ENCODE results near the gene BAIAP3. TPM values are rescaled to one million over a fixed set of nuclear protein-coding genes. Genes with fewer than 3 reads are reported as not detected.

Gene BAIAP3
- polyA plus RNA-seq, 4 donors, result 4.5 to 10.5 (median 7.0) TPM

GRCh38 chr16:1337486-1337885 is 4.0 kb downstream of the BAIAP3 start:
- H3K9me3 ChIP-seq (ENCODE audit: control insufficient read depth in 2 of 2, insufficient read depth in 1 of 2, low read depth in 1 of 2, low read length in 1 of 2), result no peaks in the 10 kb centered on the region
- peaks cover 4 to 46% (median 8%) of the 10 kb centered on the region in 3 donors for H3K27me3 ChIP-seq (ENCODE audit: control insufficient read depth in 3 of 3, insufficient read depth in 3 of 3, low read length in 3 of 3)
- H3K36me3 ChIP-seq (ENCODE audit: control insufficient read depth in 3 of 3, insufficient read depth in 2 of 3, low read depth in 1 of 3, low read length in 3 of 3), result no peaks in the 10 kb centered on the region
- peaks cover 0 to 18% (median 0%) of the 10 kb centered on the region in 3 donors for H3K4me1 ChIP-seq (ENCODE audit: control insufficient read depth in 3 of 3, insufficient read depth in 2 of 3, low read depth in 1 of 3, low read length in 2 of 3)
- DNase-seq, result no peak
- H3K4me3 ChIP-seq (ENCODE audit: low read depth in 1 of 3, low read length in 3 of 3), result no peak overlapping the region
- WGBS, 3 donors, result 48 to 61% (median 58%) methylated on average over 9 of the region's 9 CpGs
- FAIRE-seq, result no peak
- no peak overlapping the region for H3K27ac ChIP-seq (ENCODE audit: low read depth in 1 of 3, low read length in 2 of 3)

DNA sequence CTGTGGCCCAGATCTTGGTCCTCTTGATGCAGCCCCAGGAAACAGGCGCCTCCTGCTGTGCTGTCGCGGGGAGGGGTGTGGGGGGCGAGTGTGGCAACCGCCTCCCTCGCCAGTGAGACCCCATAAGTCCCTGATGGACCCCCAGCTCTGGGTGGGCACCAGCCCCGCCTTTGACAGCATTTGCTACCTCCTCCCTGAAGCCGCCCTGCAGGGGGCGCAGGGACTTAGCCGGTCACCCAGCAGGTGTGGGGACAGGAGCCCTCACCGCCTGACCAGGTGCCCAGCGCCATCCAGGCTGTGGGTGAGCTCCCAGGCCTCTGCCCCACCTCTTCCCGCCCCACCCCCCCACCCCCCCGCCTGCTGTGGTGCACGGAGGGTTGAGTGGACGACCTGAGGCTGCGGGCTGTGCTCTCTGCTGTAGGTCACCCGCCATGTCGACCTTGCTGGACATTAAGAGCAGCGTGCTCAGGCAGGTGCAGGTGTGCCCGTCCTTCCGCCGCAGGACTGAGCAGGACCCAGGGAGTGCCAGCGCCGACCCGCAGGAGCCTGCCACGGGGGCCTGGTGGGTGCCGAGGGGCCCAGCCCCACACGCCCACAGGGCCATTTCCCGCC is 4.8 kb downstream of the BAIAP3 start:
- FAIRE-seq (no peak), DNase-seq (peak; percentile 37 to 53)
- no peak overlapping the region for H3K4me3 ChIP-seq (ENCODE audit: low read depth in 1 of 3, low read length in 3 of 3)
- H3K9me3 ChIP-seq (ENCODE audit: control insufficient read depth in 2 of 2, insufficient read depth in 1 of 2, low read depth in 1 of 2, low read length in 1 of 2), result no peaks in the 10 kb centered on the region
- peaks cover 3 to 38% (median 4%) of the 10 kb centered on the region in 3 donors for H3K27me3 ChIP-seq (ENCODE audit: control insufficient read depth in 3 of 3, insufficient read depth in 3 of 3, low read length in 3 of 3)
- WGBS, 3 donors, result 20 to 52% (median 36%) methylated on average over 25 to 30 of the region's 30 CpGs
- H3K27ac ChIP-seq (ENCODE audit: low read depth in 1 of 3, low read length in 2 of 3), result no peak overlapping the region
- H3K4me1 ChIP-seq (ENCODE audit: control insufficient read depth in 3 of 3, insufficient read depth in 2 of 3, low read depth in 1 of 3, low read length in 2 of 3), result peaks cover 0 to 14% (median 0%) of the 10 kb centered on the region in 3 donors
- no peaks in the 10 kb centered on the region for H3K36me3 ChIP-seq (ENCODE audit: control insufficient read depth in 3 of 3, insufficient read depth in 2 of 3, low read depth in 1 of 3, low read length in 3 of 3)

- 59 to 68% (median 64%) methylated on average over 22 to 31 of the region's 31 CpGs for WGBS, 3 donors
- no peaks in the 10 kb centered on the region for H3K36me3 ChIP-seq (ENCODE audit: control insufficient read depth in 3 of 3, insufficient read depth in 2 of 3, low read depth in 1 of 3, low read length in 3 of 3)
- FAIRE-seq (no peak), DNase-seq (no peak)
- peaks cover 0 to 16% (median 0%) of the 10 kb centered on the region in 3 donors for H3K4me1 ChIP-seq (ENCODE audit: control insufficient read depth in 3 of 3, insufficient read depth in 2 of 3, low read depth in 1 of 3, low read length in 2 of 3)
- no peak overlapping the region for H3K27ac ChIP-seq (ENCODE audit: low read depth in 1 of 3, low read length in 2 of 3)
- H3K9me3 ChIP-seq (ENCODE audit: control insufficient read depth in 2 of 2, insufficient read depth in 1 of 2, low read depth in 1 of 2, low read length in 1 of 2), result no peaks in the 10 kb centered on the region
- H3K4me3 ChIP-seq (ENCODE audit: low read depth in 1 of 3, low read length in 3 of 3), result no peak overlapping the region
- H3K27me3 ChIP-seq (ENCODE audit: control insufficient read depth in 3 of 3, insufficient read depth in 3 of 3, low read length in 3 of 3), result peaks cover 2 to 34% (median 4%) of the 10 kb centered on the region in 3 donors
These were observed 5.6 kb downstream of the BAIAP3 start for GRCh38 chr16:1338855-1339675.

DNA sequence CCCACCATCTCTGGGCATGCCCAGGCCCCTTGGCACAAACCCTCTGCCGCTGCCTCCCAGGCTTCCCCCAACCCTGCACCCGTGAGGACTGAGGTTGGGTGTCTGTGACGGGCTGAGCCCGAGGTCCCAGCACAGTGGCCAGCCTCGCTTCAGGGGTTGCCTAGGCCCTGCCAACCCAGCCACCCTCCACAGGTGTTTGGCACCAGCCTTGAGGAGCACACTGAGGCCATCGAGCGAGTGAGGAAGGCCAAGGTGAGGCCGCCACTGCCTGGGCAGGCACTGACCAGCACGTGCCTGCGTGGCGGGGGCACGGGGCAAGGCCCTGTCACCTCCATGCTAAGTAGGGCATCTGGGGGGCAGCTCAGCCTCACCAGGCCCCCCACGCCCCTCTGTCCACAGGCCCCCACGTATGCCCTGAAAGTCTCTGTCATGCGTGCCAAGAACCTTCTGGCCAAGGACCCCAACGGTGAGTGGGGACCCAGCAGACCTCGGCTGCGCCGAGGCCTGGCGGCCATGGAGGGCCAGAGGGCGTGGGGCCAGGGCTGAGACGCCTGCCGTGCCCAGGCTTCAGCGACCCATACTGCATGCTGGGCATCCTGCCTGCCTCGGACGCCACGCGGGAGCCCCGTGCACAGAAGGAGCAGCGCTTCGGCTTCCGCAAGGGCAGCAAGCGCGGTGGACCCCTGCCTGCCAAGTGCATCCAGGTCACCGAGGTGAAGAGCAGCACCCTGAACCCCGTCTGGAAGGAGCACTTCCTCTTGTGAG is 7.5 kb downstream of the BAIAP3 start:
- 78 to 87% (median 84%) methylated on average over 35 to 36 of the region's 36 CpGs for WGBS, 3 donors
- Histone ChIP-seq H3K27me3 (ENCODE audit: control insufficient read depth in 3 of 3, insufficient read depth in 3 of 3, low read length in 3 of 3) (peaks cover 0 to 15% (median 0%) of the 10 kb centered on the region in 3 donors), H3K4me3 (ENCODE audit: low read depth in 1 of 3, low read length in 3 of 3) (no peak overlapping the region), H3K27ac (ENCODE audit: low read depth in 1 of 3, low read length in 2 of 3) (no peak overlapping the region), H3K4me1 (ENCODE audit: control insufficient read depth in 3 of 3, insufficient read depth in 2 of 3, low read depth in 1 of 3, low read length in 2 of 3) (peaks cover 0 to 14% (median 2%) of the 10 kb centered on the region in 3 donors), H3K36me3 (ENCODE audit: control insufficient read depth in 3 of 3, insufficient read depth in 2 of 3, low read depth in 1 of 3, low read length in 3 of 3) (no peaks in the 10 kb centered on the region), H3K9me3 (ENCODE audit: control insufficient read depth in 2 of 2, insufficient read depth in 1 of 2, low read depth in 1 of 2, low read length in 1 of 2) (no peaks in the 10 kb centered on the region)
- no peak for DNase-seq
- no peak for FAIRE-seq

DNA sequence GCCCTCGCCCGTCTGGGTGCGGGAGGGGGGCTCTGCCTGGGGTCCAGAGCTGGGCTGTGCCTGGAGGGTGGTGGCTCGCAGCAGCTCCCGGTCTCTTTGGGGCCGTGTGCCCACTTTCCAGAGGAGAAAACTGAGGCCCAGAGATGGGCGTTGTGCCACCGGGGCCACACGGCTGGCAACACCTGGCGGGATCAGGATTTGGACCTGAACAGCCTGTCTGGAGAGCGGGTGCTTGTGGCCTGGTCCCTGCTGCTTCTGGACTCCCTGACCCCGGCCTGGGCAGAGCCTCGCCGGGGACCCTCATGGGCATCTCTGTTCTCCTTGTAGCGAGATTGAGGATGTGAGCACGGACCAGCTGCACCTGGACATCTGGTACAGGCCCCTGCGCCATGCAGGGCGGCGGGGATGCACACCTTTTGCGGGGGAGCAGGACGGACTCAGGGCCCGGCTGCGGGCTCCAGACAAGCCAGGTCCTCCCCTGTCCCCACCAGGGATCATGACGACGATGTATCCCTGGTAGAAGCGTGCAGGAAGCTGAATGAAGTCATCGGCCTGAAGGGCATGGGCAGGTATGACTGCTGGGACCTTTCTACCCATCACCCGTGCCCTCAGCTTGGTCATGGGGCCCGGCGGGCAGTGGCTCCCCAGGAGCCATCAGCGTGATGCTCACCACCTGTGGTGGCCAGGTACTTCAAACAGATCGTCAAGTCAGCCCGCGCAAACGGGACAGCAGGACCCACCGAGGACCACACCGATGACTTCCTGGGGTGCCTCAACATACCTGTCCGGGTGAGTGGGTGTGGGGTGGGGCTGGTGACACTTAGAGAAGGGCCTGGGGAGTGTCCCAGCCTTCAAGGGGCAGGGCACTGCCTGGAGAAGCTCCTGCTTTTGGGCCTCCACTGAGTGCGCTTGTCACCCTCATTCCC is 8.3 kb downstream of the BAIAP3 start:
- Histone ChIP-seq H3K36me3 (ENCODE audit: control insufficient read depth in 3 of 3, insufficient read depth in 2 of 3, low read depth in 1 of 3, low read length in 3 of 3) (peaks cover 0 to 4% (median 0%) of the 10 kb centered on the region in 3 donors), H3K4me3 (ENCODE audit: low read depth in 1 of 3, low read length in 3 of 3) (no peak overlapping the region), H3K4me1 (ENCODE audit: control insufficient read depth in 3 of 3, insufficient read depth in 2 of 3, low read depth in 1 of 3, low read length in 2 of 3) (peaks cover 0 to 14% (median 2%) of the 10 kb centered on the region in 3 donors), H3K27ac (ENCODE audit: low read depth in 1 of 3, low read length in 2 of 3) (peak overlapping the region in 1 of 3 donors; percentile 42), H3K27me3 (ENCODE audit: control insufficient read depth in 3 of 3, insufficient read depth in 3 of 3, low read length in 3 of 3) (peaks cover 0 to 7% (median 0%) of the 10 kb centered on the region in 3 donors), H3K9me3 (ENCODE audit: control insufficient read depth in 2 of 2, insufficient read depth in 1 of 2, low read depth in 1 of 2, low read length in 1 of 2) (no peaks in the 10 kb centered on the region)
- no peak for FAIRE-seq
- WGBS, 3 donors, result 70 to 86% (median 77%) methylated on average over 38 to 39 of the region's 39 CpGs
- DNase-seq, result no peak

DNA sequence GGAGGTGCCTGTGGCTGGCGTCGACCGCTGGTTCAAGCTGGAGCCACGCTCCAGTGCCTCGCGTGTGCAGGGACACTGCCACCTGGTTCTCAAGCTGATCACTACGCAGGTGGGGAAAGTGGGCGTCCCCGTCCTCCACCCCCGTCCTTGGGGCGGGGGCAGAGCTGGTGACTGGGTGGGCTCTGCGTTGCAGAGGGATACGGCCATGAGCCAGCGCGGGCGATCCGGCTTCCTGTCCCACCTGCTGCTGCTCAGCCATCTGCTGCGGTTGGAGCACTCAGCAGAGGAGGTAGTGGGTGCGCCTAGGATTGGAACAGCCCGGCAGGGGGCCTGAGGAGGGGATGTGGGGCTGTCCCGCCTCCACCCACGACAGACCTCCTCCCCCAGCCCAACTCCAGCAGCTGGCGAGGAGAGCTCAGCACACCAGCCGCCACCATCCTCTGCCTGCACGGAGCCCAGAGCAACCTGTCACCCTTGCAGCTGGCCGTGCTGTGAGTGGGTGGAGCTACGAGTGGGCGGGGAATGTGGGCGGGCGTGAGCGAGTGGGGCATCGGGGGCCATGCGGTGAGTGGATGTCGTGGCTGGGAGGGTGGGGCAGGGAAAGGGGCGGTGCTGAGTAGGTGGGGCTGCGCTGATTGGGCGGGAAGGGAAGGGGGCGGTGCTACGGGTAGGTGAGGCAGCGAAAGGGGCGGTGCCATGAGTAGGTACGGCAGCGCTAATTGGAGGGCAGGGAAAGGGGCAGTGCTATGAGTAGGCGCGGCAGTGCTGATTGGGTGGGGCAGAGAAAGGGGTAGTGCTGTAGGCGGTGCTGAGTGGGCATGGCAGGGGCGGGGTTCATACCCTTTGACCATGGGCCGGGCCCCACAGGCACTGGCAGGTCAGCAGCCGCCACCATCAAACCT is 9.3 kb downstream of the BAIAP3 start:
- Histone ChIP-seq H3K27me3 (ENCODE audit: control insufficient read depth in 3 of 3, insufficient read depth in 3 of 3, low read length in 3 of 3) (no peaks in the 10 kb centered on the region), H3K4me1 (ENCODE audit: control insufficient read depth in 3 of 3, insufficient read depth in 2 of 3, low read depth in 1 of 3, low read length in 2 of 3) (peaks cover 0 to 14% (median 2%) of the 10 kb centered on the region in 3 donors), H3K9me3 (ENCODE audit: control insufficient read depth in 2 of 2, insufficient read depth in 1 of 2, low read depth in 1 of 2, low read length in 1 of 2) (no peaks in the 10 kb centered on the region), H3K4me3 (ENCODE audit: low read depth in 1 of 3, low read length in 3 of 3) (peak overlapping the region in 2 of 3 donors; percentile 38 to 52), H3K27ac (ENCODE audit: low read depth in 1 of 3, low read length in 2 of 3) (peak overlapping the region in 1 of 3 donors; percentile 42), H3K36me3 (ENCODE audit: control insufficient read depth in 3 of 3, insufficient read depth in 2 of 3, low read depth in 1 of 3, low read length in 3 of 3) (peaks cover 0 to 13% (median 0%) of the 10 kb centered on the region in 3 donors)
- FAIRE-seq (no peak), DNase-seq (peak; percentile 99)
- 2 to 5% (median 2%) methylated on average over 45 to 49 of the region's 49 CpGs for WGBS, 3 donors

Measured in small intestine (tissue), 7 donors.